Putamen (tissue), 1 donor: ENCODE results near the gene SEPTIN2.
"Not testable (repeated sequence)": the region's sequence is repeated elsewhere in the genome, so short reads cannot be mapped to it uniquely, and the experiment has no call there.

Experiments
- DNase-seq: peaks from one replicate; pipeline ENCODE4 v3.0.0-alpha.2; 2016; ENCODE audit warnings: low spot score

SEPTIN2 gene

GRCh38 chr2:241315879-241316631 is at the start of gene SEPTIN2:
Gene SEPTIN2 (plus strand): TSS chr2:241315925. CDS start chr2:241324233, 8,308 bp downstream.
- DNase-seq: no peak

- no peak for DNase-seq
These were observed 48.3 kb upstream of the SEPTIN2 start for GRCh38 chr2:241267249-241268067.

- DNase-seq: no peak
These were observed 47.4 kb upstream of the SEPTIN2 start for GRCh38 chr2:241268306-241268705.

- DNase-seq: no peak
These were observed 46.8 kb upstream of the SEPTIN2 start for GRCh38 chr2:241268716-241269445.

GRCh38 chr2:241269707-241270520 is 45.8 kb upstream of the SEPTIN2 start:
- DNase-seq: no peak

GRCh38 chr2:241270531-241270930 is 45.2 kb upstream of the SEPTIN2 start:
- no peak for DNase-seq

- DNase-seq: peak; percentile 63
These were observed 43.9 kb upstream of the SEPTIN2 start for GRCh38 chr2:241271706-241272302.

GRCh38 chr2:241272303-241273209 is 43.2 kb upstream of the SEPTIN2 start:
- DNase-seq: peak; percentile 31

- DNase-seq: no peak
These were observed 42.3 kb upstream of the SEPTIN2 start for GRCh38 chr2:241273210-241274020.

GRCh38 chr2:241274127-241274526 is 41.6 kb upstream of the SEPTIN2 start:
- DNase-seq: no peak

GRCh38 chr2:241275504-241275903 is 40.2 kb upstream of the SEPTIN2 start:
- no peak for DNase-seq

- DNase-seq: no peak
These were observed 39.8 kb upstream of the SEPTIN2 start for GRCh38 chr2:241275910-241276309.

- DNase-seq: not testable (repeated sequence)
These were observed 37.4 kb upstream of the SEPTIN2 start for GRCh38 chr2:241278306-241278705.

GRCh38 chr2:241279413-241279812 is 36.3 kb upstream of the SEPTIN2 start:
- DNase-seq: no peak

- DNase-seq: no peak
These were observed 35.9 kb upstream of the SEPTIN2 start for GRCh38 chr2:241279828-241280227.

- no peak for DNase-seq
These were observed 35.4 kb upstream of the SEPTIN2 start for GRCh38 chr2:241280291-241280690.

- DNase-seq: no peak
These were observed 33.2 kb upstream of the SEPTIN2 start for GRCh38 chr2:241282555-241282954.

GRCh38 chr2:241285596-241285995 is 30.1 kb upstream of the SEPTIN2 start:
- DNase-seq: no peak
